T1000 (cell line): ENCODE measurements around the gene IWS1.
"Not testable (repeated sequence)": the region's sequence is repeated elsewhere in the genome, so short reads cannot be mapped to it uniquely, and the experiment has no call there.

Experiments
- DNase-seq: peaks from one replicate; lab custom pipeline; 2025; ENCODE audit warnings: mixed read lengths; lab: John Stamatoyannopoulos, UW

Gene IWS1

GRCh38 chr2:127454595-127455565, 71.4 kb downstream of the IWS1 start:
- DNase-seq, result no peak

- DNase-seq, result no peak
Observed at GRCh38 chr2:127453392-127454171, 72.7 kb downstream of the IWS1 start.

- DNase-seq, result no peak
Observed at GRCh38 chr2:127453013-127453391, 73.3 kb downstream of the IWS1 start.

- not testable (repeated sequence) for DNase-seq
Observed at GRCh38 chr2:127452423-127452822, 73.9 kb downstream of the IWS1 start.

GRCh38 chr2:127451981-127452380, 74.3 kb downstream of the IWS1 start:
- DNase-seq, result no peak

- no peak for DNase-seq
Observed at GRCh38 chr2:127449898-127450297, 76.4 kb downstream of the IWS1 start.

GRCh38 chr2:127449414-127449813, 76.9 kb downstream of the IWS1 start:
- DNase-seq, result no peak

- no peak for DNase-seq
Observed at GRCh38 chr2:127448526-127448925, 77.8 kb downstream of the IWS1 start.

GRCh38 chr2:127439343-127439742, 86.9 kb downstream of the IWS1 start:
- no peak for DNase-seq

- DNase-seq, result no peak
Observed at GRCh38 chr2:127437781-127438726, 88.2 kb downstream of the IWS1 start.

- no peak for DNase-seq
Observed at GRCh38 chr2:127437056-127437455, 89.2 kb downstream of the IWS1 start.

- no peak for DNase-seq
Observed at GRCh38 chr2:127434515-127434914, 91.8 kb downstream of the IWS1 start.

- DNase-seq, result no peak
Observed at GRCh38 chr2:127431408-127432023, 94.8 kb downstream of the IWS1 start.
